Lung (tissue), 12 donors: ENCODE data around the gene JAK1. TPM values are rescaled to one million over a fixed set of nuclear protein-coding genes. Genes with fewer than 3 reads are reported as not detected.

Experiments used
- ATAC-seq: fragments of 200-7000 bp; cut with Tn5 transposase; one replicate; pipeline ENCODE4 v1.9.1; 2020; ENCODE audit warnings: moderate number of reproducible peaks; ENCODE audit not compliant: insufficient read depth, low FRiP score
- DNase-seq, 3 donors: peaks; one replicate each; pipeline ENCODE4 v3.0.0-alpha.2; 2013 to 2017
- H3K27ac ChIP-seq, 2 donors: one replicate each; pipeline ENCODE4 v1.5.1; 2013; ENCODE audit warnings: mild to moderate bottlenecking in 2 of 2, moderate library complexity in 2 of 2, control low read depth in 1 of 2, inconsistent platforms in 1 of 2, low read depth in 1 of 2, low read length in 1 of 2
- H3K27me3 ChIP-seq, 3 donors: one replicate each; pipeline ENCODE4 v1.5.1; 2013; ENCODE audit warnings: low read length in 2 of 3; ENCODE audit not compliant: control insufficient read depth in 3 of 3, insufficient read depth in 3 of 3
- H3K36me3 ChIP-seq, 4 donors: one replicate each; pipeline ENCODE4 v1.5.1; 2013; ENCODE audit warnings: low read length in 4 of 4, mild to moderate bottlenecking in 1 of 4, moderate library complexity in 1 of 4; ENCODE audit not compliant: control insufficient read depth in 4 of 4, insufficient read depth in 4 of 4
- H3K4me1 ChIP-seq, 5 donors: one replicate each; pipeline ENCODE4 v1.5.1; 2013; ENCODE audit warnings: low read length in 5 of 5, mild to moderate bottlenecking in 2 of 5, moderate library complexity in 1 of 5; ENCODE audit not compliant: control insufficient read depth in 5 of 5, insufficient read depth in 5 of 5
- H3K4me3 ChIP-seq: one replicate; pipeline ENCODE4 v1.5.1; 2013; ENCODE audit warnings: mild to moderate bottlenecking, control low read depth, moderate library complexity
- H3K9ac ChIP-seq, 2 donors: one replicate each; pipeline ENCODE4 v1.5.1; 2013; ENCODE audit warnings: low read length in 2 of 2, control low read depth in 1 of 2; ENCODE audit not compliant: insufficient read depth in 1 of 2
- H3K9me3 ChIP-seq, 4 donors: one replicate each; pipeline ENCODE4 v1.5.1; 2013; ENCODE audit warnings: low read length in 3 of 4, mild to moderate bottlenecking in 1 of 4, moderate library complexity in 1 of 4; ENCODE audit not compliant: control insufficient read depth in 4 of 4, insufficient read depth in 3 of 4
- WGBS, 2 donors: extraction: QIAGEN DNeasy Blood & Tissue Kit; methylation state at CpG; one replicate each; pipeline ENCODE4 v1.1.7; 2013; 5-methylcytosine and 5-hydroxymethylcytosine counted together
- polyA plus RNA-seq, 2 donors: library from polyadenylated mRNA; stranded (reverse); fragments of 200-250 nt; gene quantifications; one replicate each; pipeline ENCODE4 v1.2.1, GENCODE V29; 2013
- total RNA-seq, 2 donors: library from RNA; depleted of rRNA in 1 of 2; stranded (reverse); fragments of >200 nt in 1 of 2; gene quantifications; one replicate each; pipeline ENCODE4 v1.2.1, GENCODE V29; 2014 to 2021
- TF ChIP-seq, protein P1 (sequence below): IDR thresholded peaks from 2 replicates; pipeline ENCODE4 v1.5.1; 2012; ENCODE audit warnings: mild to moderate bottlenecking; ENCODE audit errors: control extremely low read depth, extremely low read depth
- donor health status: control.
- donor health status: control.
- donor health status: Bipolar disorder and iron deficiency.
- donor health status: healthy.
- donor health status: DM: yes; HTN: yes; CAD: no.

Gene JAK1
- total and polyA plus RNA-seq, 4 donors = 26.7 to 162 (median 116) TPM

GRCh38 chr1:64946916-64947315, 19.4 kb downstream of the JAK1 start:
- H3K9ac ChIP-seq = no peak overlapping the region
- H3K4me1 ChIP-seq = peaks cover 0 to 30% (median 9%) of the 10 kb centered on the region in 5 donors
- H3K27ac ChIP-seq = no peak overlapping the region
- H3K36me3 ChIP-seq = peaks cover 0 to 2% (median 0%) of the 10 kb centered on the region in 4 donors
- WGBS, 2 donors = 50 to 58% methylated on average over 1 of the region's 1 CpG
- DNase-seq (no peak), ATAC-seq (no peak)
- H3K4me3 ChIP-seq = no peak overlapping the region
- H3K27me3 ChIP-seq = no peaks in the 10 kb centered on the region
- no peaks in the 10 kb centered on the region for H3K9me3 ChIP-seq
- TF ChIP-seq, protein P1, sequence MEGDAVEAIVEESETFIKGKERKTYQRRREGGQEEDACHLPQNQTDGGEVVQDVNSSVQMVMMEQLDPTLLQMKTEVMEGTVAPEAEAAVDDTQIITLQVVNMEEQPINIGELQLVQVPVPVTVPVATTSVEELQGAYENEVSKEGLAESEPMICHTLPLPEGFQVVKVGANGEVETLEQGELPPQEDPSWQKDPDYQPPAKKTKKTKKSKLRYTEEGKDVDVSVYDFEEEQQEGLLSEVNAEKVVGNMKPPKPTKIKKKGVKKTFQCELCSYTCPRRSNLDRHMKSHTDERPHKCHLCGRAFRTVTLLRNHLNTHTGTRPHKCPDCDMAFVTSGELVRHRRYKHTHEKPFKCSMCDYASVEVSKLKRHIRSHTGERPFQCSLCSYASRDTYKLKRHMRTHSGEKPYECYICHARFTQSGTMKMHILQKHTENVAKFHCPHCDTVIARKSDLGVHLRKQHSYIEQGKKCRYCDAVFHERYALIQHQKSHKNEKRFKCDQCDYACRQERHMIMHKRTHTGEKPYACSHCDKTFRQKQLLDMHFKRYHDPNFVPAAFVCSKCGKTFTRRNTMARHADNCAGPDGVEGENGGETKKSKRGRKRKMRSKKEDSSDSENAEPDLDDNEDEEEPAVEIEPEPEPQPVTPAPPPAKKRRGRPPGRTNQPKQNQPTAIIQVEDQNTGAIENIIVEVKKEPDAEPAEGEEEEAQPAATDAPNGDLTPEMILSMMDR = no peak

DNA sequence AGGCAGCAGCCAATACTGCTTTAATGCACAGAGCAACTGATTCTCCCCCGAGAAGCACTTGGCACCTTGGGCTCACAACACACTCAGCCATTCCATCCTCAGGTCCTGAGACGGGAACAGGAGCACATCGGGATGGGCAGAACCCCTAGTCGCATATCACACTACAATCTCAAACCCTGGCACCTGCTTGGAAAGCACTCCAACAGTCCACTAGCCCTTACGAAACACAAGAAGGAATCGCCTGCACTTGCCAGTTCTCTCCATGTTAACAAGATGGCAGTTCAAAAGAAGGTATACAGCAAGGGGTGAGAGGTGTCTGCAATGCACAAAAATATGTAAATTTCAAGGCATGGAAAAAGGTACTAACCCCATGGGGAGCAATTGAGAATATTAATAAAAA, 21.4 kb downstream of the JAK1 start:
- WGBS, 2 donors = 76 to 95% methylated on average over 6 of the region's 6 CpGs

GRCh38 chr1:64942675-64943074, 23.7 kb downstream of the JAK1 start:
- WGBS, 2 donors = 29 to 36% methylated on average over 3 of the region's 3 CpGs
- TF ChIP-seq, protein P1 = no peak
- Histone ChIP-seq H3K9ac (no peak overlapping the region), H3K9me3 (no peaks in the 10 kb centered on the region), H3K36me3 (peaks cover 0 to 4% (median under 1%) of the 10 kb centered on the region in 4 donors), H3K27me3 (no peaks in the 10 kb centered on the region), H3K4me1 (peaks cover 0 to 15% (median 0%) of the 10 kb centered on the region in 5 donors), H3K4me3 (no peak overlapping the region), H3K27ac (no peak overlapping the region)
- DNase-seq = no peak
- no peak for ATAC-seq

More for the DNA sequence above, 21.4 kb downstream of the JAK1 start:
- TF ChIP-seq, protein P1 = no peak
- Histone ChIP-seq H3K9ac (no peak overlapping the region), H3K4me3 (no peak overlapping the region), H3K36me3 (peaks cover 0 to 2% (median 0%) of the 10 kb centered on the region in 4 donors), H3K27ac (peak overlapping the region in 1 of 2 donors; percentile 67), H3K4me1 (peaks cover 0 to 30% (median 9%) of the 10 kb centered on the region in 5 donors), H3K27me3 (no peaks in the 10 kb centered on the region), H3K9me3 (no peaks in the 10 kb centered on the region)
- DNase-seq (no peak), ATAC-seq (no peak)

GRCh38 chr1:64942118-64942517, 24.2 kb downstream of the JAK1 start:
- Histone ChIP-seq H3K27me3 (no peaks in the 10 kb centered on the region), H3K27ac (no peak overlapping the region), H3K4me1 (peaks cover 0 to 11% (median 0%) of the 10 kb centered on the region in 5 donors), H3K36me3 (peaks cover 0 to 4% (median under 1%) of the 10 kb centered on the region in 4 donors), H3K4me3 (no peak overlapping the region), H3K9me3 (no peaks in the 10 kb centered on the region), H3K9ac (no peak overlapping the region)
- TF ChIP-seq, protein P1 = no peak
- DNase-seq (no peak), ATAC-seq (no peak)
- WGBS, 2 donors = 89 to 92% methylated on average over 4 of the region's 4 CpGs
